Activated CD4-positive, alpha-beta T cell treated with anti-CD3 and anti-CD28 coated beads for 48 hours (primary cell): Measurements from ENCODE around the gene BNIP5.

Source experiments
- DNase-seq: peaks from one replicate; pipeline ENCODE4 v3.0.0-alpha.2; 2020

BNIP5 gene

DNA sequence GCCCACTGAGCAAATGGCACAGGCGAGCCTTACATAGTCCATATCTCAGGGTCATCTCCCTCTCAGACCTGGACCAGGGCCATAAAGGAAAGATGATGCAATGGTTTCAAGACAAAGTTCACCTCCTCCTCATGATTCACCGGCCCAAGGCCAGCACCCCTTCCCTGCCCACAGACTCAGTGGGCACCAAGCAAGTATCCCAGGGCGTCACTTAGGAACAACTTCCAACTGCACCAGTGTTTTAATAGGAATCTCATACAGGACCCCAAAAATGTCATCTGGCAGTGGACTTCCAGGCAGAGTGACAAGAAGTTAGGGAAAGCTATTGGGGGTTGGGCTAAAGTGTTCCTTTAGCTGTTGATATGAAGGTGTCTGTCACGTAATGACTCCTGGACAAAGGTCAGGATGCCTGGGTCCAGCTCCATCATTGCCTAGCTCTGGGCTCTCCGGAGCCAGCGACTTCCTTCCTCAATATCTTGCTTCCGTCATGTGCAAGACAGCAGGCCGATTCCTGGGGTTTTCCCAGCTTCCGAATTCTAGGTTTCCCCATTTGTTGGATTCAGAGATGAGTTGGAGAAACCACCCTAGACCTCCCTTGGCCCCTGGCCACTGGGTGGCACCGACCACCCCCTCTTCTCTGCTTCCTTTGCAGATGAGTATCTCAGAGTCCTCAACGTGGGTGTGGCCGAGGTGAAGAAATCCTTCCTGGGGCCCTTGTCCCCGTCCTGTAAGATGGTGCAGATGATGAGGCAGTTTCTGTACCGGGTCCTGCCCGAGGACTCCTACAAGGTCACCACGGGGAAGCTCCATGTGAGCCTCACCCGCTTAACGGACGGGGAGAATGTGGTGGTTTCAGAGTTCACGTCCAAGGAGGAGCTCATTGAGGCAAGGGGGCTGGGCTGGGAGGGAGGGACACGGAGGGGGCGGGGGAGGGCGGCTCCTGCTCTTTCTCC, 45.7 kb downstream of the BNIP5 start:
- no peak for DNase-seq

DNA sequence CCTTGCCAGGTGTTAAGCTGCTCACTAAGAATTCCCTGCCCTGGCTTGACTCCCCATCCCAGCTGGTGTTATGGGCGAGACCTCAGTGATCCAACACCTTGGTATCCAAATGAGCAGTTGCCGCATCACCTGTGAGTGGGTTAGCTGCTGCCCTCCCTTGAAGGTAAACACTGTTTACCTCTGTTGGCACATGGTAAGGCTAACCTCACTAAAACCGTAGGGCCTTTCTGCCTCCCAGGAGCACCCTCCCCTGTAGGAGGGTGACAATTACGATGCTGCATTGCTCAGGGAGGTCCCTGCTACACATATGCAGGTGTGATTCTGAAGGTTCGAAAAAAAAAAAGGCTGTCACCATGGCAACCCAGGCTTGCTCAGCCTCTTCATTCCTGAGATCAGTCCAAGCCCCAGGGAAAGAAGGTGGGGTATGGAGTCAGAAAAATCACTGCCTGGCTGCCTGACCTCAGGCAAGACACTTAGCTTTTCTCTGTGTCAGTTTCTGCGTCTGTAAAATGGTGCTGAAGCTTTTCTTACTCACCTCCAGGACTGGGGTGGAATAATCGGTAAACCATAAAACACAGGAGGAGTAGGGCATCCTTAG, 47.3 kb downstream of the BNIP5 start:
- DNase-seq: no peak

DNA sequence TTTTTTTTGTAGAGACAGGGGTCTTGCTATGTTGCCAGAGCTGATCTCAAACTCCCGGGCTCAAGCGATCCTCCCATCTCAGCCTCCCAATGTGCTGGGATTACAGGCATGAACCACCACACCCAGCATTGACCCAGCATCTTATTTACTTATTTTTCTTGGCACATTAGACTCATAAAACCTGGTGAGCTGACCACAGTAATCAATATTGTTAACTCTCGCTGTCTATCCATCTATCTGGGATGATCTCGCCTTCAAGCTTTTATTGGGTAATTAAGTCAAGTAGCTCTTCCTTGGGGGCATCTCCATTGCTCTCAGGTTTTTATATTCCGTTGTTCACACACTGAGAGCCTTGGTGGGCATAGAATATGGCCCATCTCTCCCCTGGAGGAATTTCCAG, 49.8 kb downstream of the BNIP5 start:
- no peak for DNase-seq

- no peak for DNase-seq
Measured at GRCh38 chr6:36285797-36286196, 50.9 kb downstream of the BNIP5 start.

DNA sequence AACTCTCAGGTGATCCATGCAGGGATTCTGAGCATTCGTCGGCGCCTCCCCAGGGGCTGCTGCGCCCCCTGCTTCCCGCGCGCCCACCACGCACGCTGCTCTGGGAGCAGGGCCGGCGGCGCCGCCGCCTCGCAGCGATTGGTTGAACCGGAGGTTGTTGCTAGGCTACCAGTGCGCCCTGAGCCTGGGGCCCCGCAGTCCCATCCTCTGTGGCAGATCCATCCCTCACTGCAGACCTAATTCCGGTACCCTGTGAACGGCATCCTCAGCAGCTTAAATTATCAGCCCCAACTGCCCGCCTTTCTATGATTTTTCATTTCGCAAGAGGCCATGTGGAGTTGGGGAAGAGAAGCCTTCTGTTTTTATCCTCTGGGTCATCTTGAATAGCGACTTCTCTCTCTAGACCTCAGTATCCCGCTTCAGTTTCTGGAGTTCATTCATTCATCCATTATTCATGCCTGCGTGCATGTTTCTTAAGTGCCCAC, 51.5 kb downstream of the BNIP5 start:
- peak; percentile 6 for DNase-seq

DNA sequence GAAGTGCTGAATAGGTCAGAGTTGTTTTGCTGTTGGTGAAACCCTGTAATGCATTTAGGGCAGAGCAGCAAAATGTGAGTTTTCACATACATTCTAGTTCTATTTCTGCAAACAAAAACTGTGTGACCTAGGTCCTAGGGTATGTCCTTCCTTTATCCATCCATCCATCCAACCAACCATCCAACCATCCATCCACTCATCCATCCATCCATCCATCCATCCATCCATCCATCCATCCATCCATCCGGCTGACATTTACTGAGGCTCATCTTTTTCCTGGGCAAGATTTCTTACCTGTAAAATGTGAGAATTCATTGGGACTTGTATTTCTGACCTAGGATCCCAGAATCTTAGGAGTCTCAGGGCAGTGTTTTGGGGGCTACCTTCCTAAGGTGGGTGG, 52.3 kb downstream of the BNIP5 start:
- no peak for DNase-seq

DNA sequence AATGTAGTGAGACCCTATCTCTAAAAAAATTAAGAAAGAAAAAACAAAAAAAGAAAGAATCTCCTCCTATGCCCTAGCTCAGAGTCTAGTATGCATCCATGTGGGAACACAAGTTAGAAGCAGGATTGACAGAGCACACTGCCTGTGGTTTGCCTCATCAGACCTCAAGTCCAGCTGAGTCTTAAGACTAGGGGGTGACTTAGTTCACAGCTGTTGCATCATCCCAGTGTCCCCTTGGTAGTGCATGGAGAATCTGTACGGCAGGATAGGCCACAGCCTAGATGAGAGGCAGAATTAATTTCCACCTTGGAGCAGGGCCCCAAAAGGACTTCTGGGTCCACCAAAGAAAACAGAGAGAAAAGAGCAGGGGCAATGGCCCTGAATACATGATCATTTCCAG, 53.1 kb downstream of the BNIP5 start:
- DNase-seq: no peak

DNA sequence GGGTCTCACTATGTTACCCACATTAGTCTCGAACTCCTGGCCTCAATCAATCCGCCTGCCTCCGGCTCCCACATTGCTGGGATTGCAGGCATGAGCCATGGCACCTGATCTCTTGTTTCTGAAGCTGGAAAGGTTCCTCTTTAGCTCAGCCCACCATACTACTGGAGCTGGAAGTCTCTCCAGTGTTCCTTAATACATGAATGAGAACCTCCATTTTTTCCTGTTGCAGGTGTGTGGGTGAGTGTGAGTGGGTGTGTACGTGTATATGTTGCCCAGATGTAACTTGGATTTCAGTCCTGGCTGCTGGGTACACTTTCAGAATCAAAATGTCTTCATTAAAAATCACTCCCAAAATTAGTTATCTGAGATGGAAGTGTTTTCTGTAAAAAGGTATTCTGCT, 55.7 kb downstream of the BNIP5 start:
- DNase-seq: no peak

- no peak for DNase-seq
Measured at GRCh38 chr6:36280467-36280866, 56.2 kb downstream of the BNIP5 start.

DNA sequence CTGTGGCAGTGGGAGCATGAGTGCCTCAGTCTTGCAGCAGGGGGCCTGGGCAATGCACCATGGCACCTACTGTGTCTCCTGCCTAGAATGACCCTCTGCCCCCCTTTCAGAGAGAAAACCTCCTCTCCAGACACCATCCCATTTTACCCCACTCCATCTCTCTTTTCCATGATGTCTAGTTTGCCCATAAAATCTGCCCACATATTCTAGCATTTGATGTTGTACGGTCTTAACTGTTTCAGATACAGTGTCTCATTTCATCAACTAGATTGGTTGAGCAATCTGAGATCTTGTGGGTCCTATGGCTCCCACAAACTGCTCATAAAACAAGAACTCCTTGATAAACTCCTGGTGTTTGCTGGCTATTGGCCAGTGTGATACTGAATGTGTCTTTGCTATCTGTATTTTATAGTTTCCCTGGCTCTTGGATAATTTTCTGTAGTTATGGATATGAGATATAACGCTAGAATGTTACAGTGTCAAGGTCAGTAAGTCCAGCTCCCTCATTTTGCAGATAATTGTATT, 58.7 kb downstream of the BNIP5 start:
- no peak for DNase-seq

GRCh38 chr6:36276581-36277536, 59.8 kb downstream of the BNIP5 start:
- DNase-seq: no peak

DNA sequence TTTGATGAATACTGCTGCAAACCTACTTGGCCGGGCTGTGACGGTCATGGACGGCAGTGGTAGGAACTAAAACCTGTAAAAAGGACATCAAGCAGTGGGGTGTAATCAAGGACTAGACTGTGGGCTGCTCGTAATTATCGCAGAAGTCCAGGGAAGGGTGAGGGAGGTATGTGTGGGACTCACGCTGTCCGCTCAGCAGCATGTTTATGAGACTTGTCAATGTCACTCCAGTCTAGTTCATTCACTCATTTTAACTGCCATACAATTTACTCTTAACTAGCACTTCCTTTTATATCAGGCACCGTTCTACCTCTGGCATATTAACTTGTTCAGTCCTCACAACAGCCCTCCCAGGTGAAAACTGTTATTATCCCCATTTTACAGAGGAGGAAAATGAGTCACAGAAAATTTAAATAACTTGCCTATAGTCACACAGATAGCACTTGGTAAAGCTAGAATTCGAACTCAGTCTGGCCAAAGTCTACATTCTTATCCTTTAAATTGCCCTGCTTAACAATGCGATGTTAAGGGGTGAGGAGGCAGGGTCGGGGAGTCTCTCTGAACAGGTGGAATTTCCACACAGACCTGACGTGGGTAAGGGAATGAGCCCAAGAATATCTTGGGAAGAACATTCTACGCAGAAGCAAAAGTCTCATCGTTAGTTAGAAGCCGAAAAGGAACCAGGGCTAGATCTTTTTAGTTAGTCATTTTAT, 62.7 kb downstream of the BNIP5 start:
- DNase-seq: no peak

GRCh38 chr6:36273067-36273466, 63.6 kb downstream of the BNIP5 start:
- no peak for DNase-seq

GRCh38 chr6:36272234-36272633, 64.5 kb downstream of the BNIP5 start:
- DNase-seq: no peak

- no peak for DNase-seq
Measured at GRCh38 chr6:36269834-36270705, 66.6 kb downstream of the BNIP5 start, which contains the start of gene PNPLA1. TSS of gene PNPLA1 (plus strand) at chr6:36270060. CDS start at chr6:36270460, 400 bp downstream.

- no peak for DNase-seq
Measured at GRCh38 chr6:36268478-36269275, 68.0 kb downstream of the BNIP5 start.

- no peak for DNase-seq
Measured at GRCh38 chr6:36267731-36268477, 68.8 kb downstream of the BNIP5 start.

DNA sequence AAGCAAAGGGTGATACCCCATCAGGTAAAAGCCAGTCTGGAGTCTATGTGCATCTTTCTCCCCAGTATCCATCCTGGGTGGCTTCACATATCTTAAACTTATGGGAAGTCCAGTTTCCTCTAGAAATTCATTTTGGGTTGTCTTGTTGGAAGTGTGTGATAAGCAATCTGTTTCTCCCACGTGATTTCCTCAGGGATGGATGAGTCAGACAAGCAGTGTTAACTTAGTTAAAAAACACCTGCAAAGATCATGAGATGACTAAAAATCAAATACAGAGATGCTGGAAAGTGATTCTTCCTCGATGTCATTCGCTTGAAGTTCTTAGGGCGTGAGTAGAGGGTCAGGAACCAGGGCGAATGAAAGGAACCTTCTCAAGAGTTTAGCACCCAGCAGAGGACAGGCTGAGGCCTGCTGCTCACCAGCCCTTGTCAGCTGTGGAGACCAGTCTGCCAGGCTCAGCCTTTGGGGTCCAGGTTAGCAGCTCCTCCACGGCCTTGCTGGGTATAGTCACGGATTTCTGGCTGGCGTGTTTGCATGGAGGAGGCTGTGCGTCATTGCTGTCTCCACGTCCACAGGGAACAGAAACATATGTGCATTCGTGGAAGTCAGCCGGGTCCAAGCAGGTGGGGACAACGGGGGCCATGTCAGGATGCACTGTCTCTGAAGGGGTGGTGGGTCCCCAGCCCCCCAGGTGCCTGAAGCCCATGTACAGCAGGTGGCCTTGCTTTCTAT, 69.6 kb downstream of the BNIP5 start:
- no peak for DNase-seq
